Fibroblast of lung (primary cell): ENCODE measurements around the gene TUBGCP3.

Experiments used
- CTCF ChIP-seq, 2 donors: IDR thresholded peaks in 1 of 2; conservative IDR thresholded peaks in 1 of 2; 1 replicate in 1 of 2; 2 replicates in 1 of 2; pipeline ENCODE4 v1.5.1; 2011 to 2012; ENCODE audit warnings: low read length in 2 of 2, control low read depth in 1 of 2, inconsistent platforms in 1 of 2, low read depth in 1 of 2, mild to moderate bottlenecking in 1 of 2
- EZH2 ChIP-seq: IDR thresholded peaks from 2 replicates; pipeline ENCODE4 v1.5.1; 2012; ENCODE audit warnings: low read length, control low read depth, mild to moderate bottlenecking; ENCODE audit errors: missing control alignments

GRCh38 chr13:112569821-112570220 is 18.1 kb downstream of the TUBGCP3 start:
- TF ChIP-seq EZH2 (no peak), CTCF (conservative IDR thresholded peaks at IDR 0.05 in 1 of 2, IDR thresholded peaks at IDR 0.05 in 1 of 2; ENCODE audit: low read depth in 1 of 2, low read length in 2 of 2) (no peak)
